GM20000 (cell line): ENCODE measurements around the gene CMYA5.
"Not testable (repeated sequence)": the region's sequence is repeated elsewhere in the genome, so short reads cannot be mapped to it uniquely, and the experiment has no call there.

ENCODE experiments used
- DNase-seq: peaks from one replicate; pipeline ENCODE4 v3.0.0; 2012; ENCODE audit warnings: low spot score
- CTCF ChIP-seq: IDR thresholded peaks from 2 replicates; pipeline ENCODE4 v1.5.1; 2012; ENCODE audit warnings: mild to moderate bottlenecking, control low read depth; ENCODE audit errors: extremely low read depth, missing control alignments

CMYA5 gene

GRCh38 chr5:79753877-79754645 lies 64.4 kb downstream of the CMYA5 start:
- no peak for TF ChIP-seq CTCF
- no peak for DNase-seq

GRCh38 chr5:79754865-79755555 lies 65.4 kb downstream of the CMYA5 start:
- no peak for DNase-seq
- TF ChIP-seq CTCF: no peak

GRCh38 chr5:79756076-79756475 lies 66.4 kb downstream of the CMYA5 start:
- DNase-seq: no peak
- no peak for TF ChIP-seq CTCF

- no peak for TF ChIP-seq CTCF
- DNase-seq: no peak
Measured at GRCh38 chr5:79759436-79759835, 69.8 kb downstream of the CMYA5 start.

GRCh38 chr5:79759848-79760247 lies 70.2 kb downstream of the CMYA5 start:
- no peak for TF ChIP-seq CTCF

DNA sequence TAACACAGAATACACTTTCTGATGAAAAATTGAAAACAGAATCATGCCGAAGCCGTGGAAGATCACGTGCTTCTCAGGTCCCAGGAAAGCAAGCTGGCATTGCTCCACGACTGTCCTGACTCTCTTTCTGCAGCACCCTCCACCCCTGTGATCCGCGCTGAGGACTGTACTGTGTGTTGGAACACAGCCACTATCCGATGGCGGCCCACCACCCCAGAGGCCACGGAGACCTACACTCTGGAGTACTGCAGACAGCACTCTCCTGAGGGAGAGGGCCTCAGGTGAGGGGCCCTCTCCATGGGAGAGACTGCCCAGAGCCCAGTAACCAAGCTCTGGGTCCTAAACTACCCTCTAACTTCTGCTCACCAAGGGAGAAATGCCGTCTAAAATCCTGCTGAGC lies 73.3 kb downstream of the CMYA5 start:
- no peak for TF ChIP-seq CTCF
- DNase-seq: no peak

More at GRCh38 chr5:79759848-79760247, 70.2 kb downstream of the CMYA5 start:
- DNase-seq: no peak

GRCh38 chr5:79764147-79764546 lies 74.5 kb downstream of the CMYA5 start:
- DNase-seq: not testable (repeated sequence)
